ENCODE results near the gene MAD1L1.
"Not testable (repeated sequence)": the region's sequence is repeated elsewhere in the genome, so short reads cannot be mapped to it uniquely, and the experiment has no call there.

The MAD1L1 gene

GRCh38 chr7:1843271-1843861, 389.4 kb downstream of the MAD1L1 start:
- no peak for DNase-seq

GRCh38 chr7:1842321-1843221, 390.2 kb downstream of the MAD1L1 start:
- DNase-seq, result no peak

GRCh38 chr7:1841286-1842021, 391.3 kb downstream of the MAD1L1 start:
- not testable (repeated sequence) for DNase-seq

- DNase-seq, result not testable (repeated sequence)
Measured at GRCh38 chr7:1840744-1841143, 392.0 kb downstream of the MAD1L1 start.

GRCh38 chr7:1839701-1840100, 393.0 kb downstream of the MAD1L1 start:
- DNase-seq, result no peak

- DNase-seq, result not testable (repeated sequence)
Measured at GRCh38 chr7:1838911-1839531, 393.7 kb downstream of the MAD1L1 start.

GRCh38 chr7:1838544-1838872, 394.2 kb downstream of the MAD1L1 start:
- not testable (repeated sequence) for DNase-seq

GRCh38 chr7:1837696-1838543, 394.8 kb downstream of the MAD1L1 start:
- DNase-seq, result not testable (repeated sequence)

GRCh38 chr7:1831933-1832535, 400.7 kb downstream of the MAD1L1 start:
- DNase-seq, result not testable (repeated sequence)

GRCh38 chr7:1831471-1831870, 401.3 kb downstream of the MAD1L1 start:
- not testable (repeated sequence) for DNase-seq

GRCh38 chr7:1829668-1830067, 403.1 kb downstream of the MAD1L1 start:
- not testable (repeated sequence) for DNase-seq

GRCh38 chr7:1829111-1829510, 403.6 kb downstream of the MAD1L1 start:
- no peak for DNase-seq

GRCh38 chr7:1828170-1828569, 404.6 kb downstream of the MAD1L1 start:
- not testable (repeated sequence) for DNase-seq

GRCh38 chr7:1827521-1827981, 405.2 kb downstream of the MAD1L1 start:
- not testable (repeated sequence) for DNase-seq

GRCh38 chr7:1826931-1827330, 405.8 kb downstream of the MAD1L1 start:
- DNase-seq, result not testable (repeated sequence)

- no peak for DNase-seq
Measured at GRCh38 chr7:1825897-1826741, 406.6 kb downstream of the MAD1L1 start.

GRCh38 chr7:1825647-1825896, 407.2 kb downstream of the MAD1L1 start:
- not testable (repeated sequence) for DNase-seq

GRCh38 chr7:1824882-1825646, 407.7 kb downstream of the MAD1L1 start:
- DNase-seq, result not testable (repeated sequence)

- peak; percentile 46 to 55 for DNase-seq
Measured at GRCh38 chr7:1824151-1824881, 408.4 kb downstream of the MAD1L1 start.
